H9 (cell line): ENCODE results near the gene SMNDC1. TPM values are rescaled to one million over a fixed set of nuclear protein-coding genes. Genes with fewer than 3 reads are reported as not detected.
"Not testable (repeated sequence)": the region's sequence is repeated elsewhere in the genome, so short reads cannot be mapped to it uniquely, and the experiment has no call there.

Experiments
- DNase-seq: peaks from one replicate; pipeline ENCODE4 v3.0.0-alpha.2; 2017
- H2AFZ ChIP-seq: one replicate; pipeline ENCODE4 v1.6.1; 2013; ENCODE audit warnings: mild to moderate bottlenecking, low read length, control low read depth, moderate library complexity
- H2AK5ac ChIP-seq: 2 replicates; pipeline ENCODE4 v1.6.1; 2013; ENCODE audit warnings: low read length, control low read depth, mixed read lengths; ENCODE audit not compliant: insufficient read length
- H2BK120ac ChIP-seq: one replicate; pipeline ENCODE4 v1.6.1; 2013; ENCODE audit warnings: low read depth, mild to moderate bottlenecking, low read length, control low read depth, inconsistent platforms; ENCODE audit not compliant: poor library complexity, severe bottlenecking
- H2BK12ac ChIP-seq: 2 replicates; pipeline ENCODE4 v1.6.1; 2013; ENCODE audit warnings: low read length, control low read depth, mixed read lengths, low read depth; ENCODE audit not compliant: insufficient read length
- H2BK15ac ChIP-seq: 2 replicates; pipeline ENCODE4 v1.6.1; 2013; ENCODE audit warnings: low read depth, low read length, control low read depth
- H2BK20ac ChIP-seq: one replicate; pipeline ENCODE4 v1.6.1; 2013; ENCODE audit warnings: low read depth, mild to moderate bottlenecking, low read length, control low read depth, inconsistent platforms; ENCODE audit not compliant: poor library complexity, severe bottlenecking
- H2BK5ac ChIP-seq: 2 replicates; pipeline ENCODE4 v1.6.1; 2013; ENCODE audit warnings: low read length, control low read depth, mixed read lengths; ENCODE audit not compliant: insufficient read length
- H3K14ac ChIP-seq: 2 replicates; pipeline ENCODE4 v1.6.1; 2013; ENCODE audit warnings: low read length, control low read depth; ENCODE audit not compliant: insufficient read depth
- H3K18ac ChIP-seq: 2 replicates; pipeline ENCODE4 v1.6.1; 2013; ENCODE audit warnings: low read depth, mild to moderate bottlenecking, mixed read lengths, low read length, control low read depth; ENCODE audit not compliant: insufficient read length
- H3K23ac ChIP-seq: 2 replicates; pipeline ENCODE4 v1.6.1; 2013; ENCODE audit warnings: low read length, control low read depth, mixed read lengths, low read depth; ENCODE audit not compliant: insufficient read length
- H3K23me2 ChIP-seq: 2 replicates; pipeline ENCODE4 v1.6.1; 2013; ENCODE audit warnings: low read depth, mild to moderate bottlenecking, mixed read lengths, low read length, control low read depth; ENCODE audit not compliant: insufficient read length, poor library complexity, severe bottlenecking
- H3K27ac ChIP-seq: 2 replicates; pipeline ENCODE4 v1.5.1; 2013; ENCODE audit warnings: low read length, control low read depth, mixed read lengths, low read depth; ENCODE audit not compliant: insufficient read length
- H3K27me3 ChIP-seq: 2 replicates; pipeline ENCODE4 v1.6.1; 2013; ENCODE audit warnings: low read length, control low read depth, inconsistent platforms; ENCODE audit not compliant: insufficient read depth
- H3K4ac ChIP-seq: 2 replicates; pipeline ENCODE4 v1.6.1; 2013; ENCODE audit warnings: low read depth, mild to moderate bottlenecking, control low read depth, inconsistent platforms, low read length, moderate library complexity
- H3K4me1 ChIP-seq: 2 replicates; pipeline ENCODE4 v1.6.1; 2013; ENCODE audit warnings: low read length, control low read depth, inconsistent platforms; ENCODE audit not compliant: insufficient read depth
- H3K4me2 ChIP-seq: 2 replicates; pipeline ENCODE4 v1.6.1; 2013; ENCODE audit warnings: low read length, control low read depth, mixed read lengths; ENCODE audit not compliant: insufficient read length, insufficient read depth
- H3K56ac ChIP-seq: 2 replicates; pipeline ENCODE4 v1.6.1; 2013; ENCODE audit warnings: low read depth, mild to moderate bottlenecking, mixed read lengths, low read length, control low read depth; ENCODE audit not compliant: insufficient read length
- H3K79me1 ChIP-seq: 2 replicates; pipeline ENCODE4 v1.6.1; 2013; ENCODE audit warnings: low read depth, mild to moderate bottlenecking, moderate library complexity, low read length, control low read depth, inconsistent platforms; ENCODE audit not compliant: insufficient read depth, poor library complexity, severe bottlenecking
- H3K79me2 ChIP-seq: 2 replicates; pipeline ENCODE4 v1.6.1; 2013; ENCODE audit warnings: low read length, control low read depth, inconsistent platforms; ENCODE audit not compliant: insufficient read depth
- H3K9ac ChIP-seq: 2 replicates; pipeline ENCODE4 v1.6.1; 2013; ENCODE audit warnings: low read length, control low read depth, mixed read lengths; ENCODE audit not compliant: insufficient read length; ENCODE audit errors: extremely low read depth
- H3K9me3 ChIP-seq: one replicate; pipeline ENCODE4 v1.6.1; 2013; ENCODE audit warnings: low read depth, low read length, inconsistent platforms; ENCODE audit not compliant: control insufficient read depth
- H3T11ph ChIP-seq: one replicate; pipeline ENCODE4 v1.6.1; 2013; ENCODE audit warnings: mild to moderate bottlenecking, low read length, control low read depth, inconsistent platforms
- H4K20me1 ChIP-seq: one replicate; pipeline ENCODE4 v1.6.1; 2013; ENCODE audit not compliant: control insufficient read depth, insufficient read length, insufficient read depth
- H4K5ac ChIP-seq: 2 replicates; pipeline ENCODE4 v1.6.1; 2013; ENCODE audit warnings: low read depth, mild to moderate bottlenecking, mixed read lengths, low read length, control low read depth; ENCODE audit not compliant: insufficient read length
- H4K8ac ChIP-seq: replicated peaks from 2 replicates; pipeline ENCODE4 v1.6.1; 2013; ENCODE audit warnings: low read length, control low read depth, mixed read lengths, low read depth; ENCODE audit not compliant: insufficient read length
- H4K91ac ChIP-seq: 2 replicates; pipeline ENCODE4 v1.6.1; 2013; ENCODE audit warnings: low read depth, mild to moderate bottlenecking, moderate library complexity, mixed read lengths, low read length, control low read depth; ENCODE audit not compliant: insufficient read length
- H3K27ac Mint-ChIP-seq, 3 experiments: 2 replicates in 2 of 3; 3 replicates in 1 of 3; pipeline ENCODE4 v1.8.0; 2020 to 2021; ENCODE audit warnings: mixed read lengths in 3 of 3, mild to moderate bottlenecking in 1 of 3, moderate library complexity in 1 of 3
- H3K27me3 Mint-ChIP-seq: 2 replicates; pipeline ENCODE4 v1.8.0; 2021; ENCODE audit warnings: low read depth, mild to moderate bottlenecking, moderate library complexity, mixed read lengths
- H3K36me3 Mint-ChIP-seq, 3 experiments: 2 replicates in 2 of 3; 3 replicates in 1 of 3; pipeline ENCODE4 v1.8.0; 2020 to 2021; ENCODE audit warnings: low read depth in 3 of 3, mixed read lengths in 3 of 3; ENCODE audit not compliant: insufficient read depth in 1 of 3
- H3K4me1 Mint-ChIP-seq, 2 experiments: 2 replicates each; pipeline ENCODE4 v1.8.0; 2020; ENCODE audit warnings: mixed read lengths in 2 of 2
- H3K4me3 Mint-ChIP-seq, 2 experiments: 2 replicates in 1 of 2; 3 replicates in 1 of 2; pipeline ENCODE4 v1.8.0; 2020 to 2021; ENCODE audit warnings: mild to moderate bottlenecking in 2 of 2, mixed read lengths in 2 of 2, moderate library complexity in 1 of 2
- H3K9me3 Mint-ChIP-seq, 2 experiments: 2 replicates in 1 of 2; 3 replicates in 1 of 2; pipeline ENCODE4 v1.8.0; 2020; ENCODE audit warnings: mild to moderate bottlenecking in 2 of 2, mixed read lengths in 2 of 2, moderate library complexity in 1 of 2
- CTCF ChIP-seq: fragments of 200-600 bp; sonication (generic); conservative IDR thresholded peaks from 3 replicates; pipeline ENCODE4 v1.8.0; 2021; ENCODE audit warnings: antibody characterized with exemption, mild to moderate bottlenecking
- WGBS: extraction: QIAGEN DNeasy Blood & Tissue Kit; methylation state at CpG from one replicate; pipeline ENCODE4 v1.1.7; 2013; ENCODE audit warnings: missing lambda C conversion rate, low lambda C conversion rate, mixed read lengths; ENCODE audit not compliant: insufficient read length; ENCODE audit errors: extremely low coverage; 5-methylcytosine and 5-hydroxymethylcytosine counted together
- total RNA-seq: library from RNA; stranded (reverse); gene quantifications from 2 replicates; pipeline ENCODE4 v1.2.1, GENCODE V29; 2021

SMNDC1 gene
- total RNA-seq, 1 experiment from 2014 or later, result 55.7 TPM

- no peaks in the 10 kb centered on the region for H3K4me1 ChIP-seq
- no peaks in the 10 kb centered on the region for H3K79me2 ChIP-seq
- no peaks in the 10 kb centered on the region for H3K79me1 ChIP-seq
- Mint-ChIP-seq H3K4me3 (no peak overlapping the region), H3K27ac (no peak overlapping the region), H3K9me3 (peaks cover 4 to 7% of the 10 kb centered on the region in 2 experiments; a peak in 3 of 5 replicates), H3K36me3 (peaks cover 7 to 9% (median 7%) of the 10 kb centered on the region in 3 experiments; a peak in 6 of 7 replicates), H3K4me1 (no peaks in the 10 kb centered on the region), H3K27me3 (no peaks in the 10 kb centered on the region)
- no peak overlapping the region for H2BK12ac ChIP-seq
- no peak overlapping the region for H3T11ph ChIP-seq
- no peak overlapping the region for H2BK5ac ChIP-seq
- TF ChIP-seq CTCF, result no peak
- no peaks in the 10 kb centered on the region for H3K23me2 ChIP-seq
- H2BK20ac ChIP-seq, result no peak overlapping the region
- no peaks in the 10 kb centered on the region for H3K9me3 ChIP-seq
- no peak overlapping the region for H3K4ac ChIP-seq
- no peak overlapping the region for H3K14ac ChIP-seq
- H3K9ac ChIP-seq, result no peak overlapping the region
- DNase-seq, result no peak
- no peak overlapping the region for H2BK120ac ChIP-seq
- no peak overlapping the region for H2BK15ac ChIP-seq
- H4K5ac ChIP-seq, result no peak overlapping the region
- no peaks in the 10 kb centered on the region for H4K20me1 ChIP-seq
- no CpG with 5 or more reads among the region's 1 CpG for WGBS
- no peak overlapping the region for H3K23ac ChIP-seq
- H3K27me3 ChIP-seq, result no peaks in the 10 kb centered on the region
- no peak overlapping the region for H2AK5ac ChIP-seq
- no peak overlapping the region for H3K4me2 ChIP-seq
- no peak overlapping the region for H3K27ac ChIP-seq
- no peak overlapping the region for H4K8ac ChIP-seq
- H3K56ac ChIP-seq, result no peak overlapping the region
- H4K91ac ChIP-seq, result no peak overlapping the region
- no peak overlapping the region for H3K18ac ChIP-seq
- H2AFZ ChIP-seq, result no peak overlapping the region
Observed at GRCh38 chr10:110252151-110252550, 52.6 kb downstream of the SMNDC1 start.

GRCh38 chr10:110251392-110251791 is 53.3 kb downstream of the SMNDC1 start:
- H3K9me3 ChIP-seq, H4K8ac ChIP-seq, H2BK120ac ChIP-seq, H2AK5ac ChIP-seq, H3K4me2 ChIP-seq, H3K79me1 ChIP-seq, H3K79me2 ChIP-seq, H3K9ac ChIP-seq, H2BK5ac ChIP-seq, H3K18ac ChIP-seq, H3K27ac Mint-ChIP-seq, H4K91ac ChIP-seq, H3K4me1 ChIP-seq, H3K56ac ChIP-seq, H4K5ac ChIP-seq, H4K20me1 ChIP-seq, H3K14ac ChIP-seq, H2BK20ac ChIP-seq, H2BK15ac ChIP-seq, H3K36me3 Mint-ChIP-seq, H2BK12ac ChIP-seq, H3K4me3 Mint-ChIP-seq, H3K27ac ChIP-seq, H3K9me3 Mint-ChIP-seq, H3K27me3 Mint-ChIP-seq, H3K23me2 ChIP-seq, H3K4me1 Mint-ChIP-seq, H3K23ac ChIP-seq, DNase-seq, H3K4ac ChIP-seq, H2AFZ ChIP-seq, H3T11ph ChIP-seq, H3K27me3 ChIP-seq: not testable (repeated sequence)
- 100% methylated on average over 1 of the region's 1 CpG for WGBS
